HG03108 (cell line): ENCODE data around the gene INO80E.
"Not testable (repeated sequence)": the region's sequence is repeated elsewhere in the genome, so short reads cannot be mapped to it uniquely, and the experiment has no call there.

Experiments
- ATAC-seq: cut with Tn5 transposase; IDR thresholded peaks from one replicate; pipeline ENCODE4 v1.9.1; 2021; ENCODE audit warnings: moderate library complexity; ENCODE audit not compliant: unreplicated experiment

INO80E gene

GRCh38 chr16:30009085-30009862 is 13.2 kb downstream of the INO80E start:
- ATAC-seq, result no peak

- ATAC-seq, result no peak
Observed at GRCh38 chr16:30009990-30010843, 14.2 kb downstream of the INO80E start.

GRCh38 chr16:30010844-30011713 is 15.0 kb downstream of the INO80E start, which contains the start of gene DOC2A:
DOC2A (minus strand) TSS chr16:30011027; CDS start chr16:30010222, 805 bp downstream.
- no peak for ATAC-seq

GRCh38 chr16:30011714-30012504 is 15.9 kb downstream of the INO80E start:
- ATAC-seq, result no peak

GRCh38 chr16:30012598-30012997 is 16.6 kb downstream of the INO80E start:
- not testable (repeated sequence) for ATAC-seq

GRCh38 chr16:30015450-30015849 is 19.4 kb downstream of the INO80E start:
- not testable (repeated sequence) for ATAC-seq

GRCh38 chr16:30016555-30017276 is 20.7 kb downstream of the INO80E start:
- no peak for ATAC-seq

- ATAC-seq, result no peak
Observed at GRCh38 chr16:30017277-30017656, 21.2 kb downstream of the INO80E start.

- ATAC-seq, result not testable (repeated sequence)
Observed at GRCh38 chr16:30017937-30018336, 21.9 kb downstream of the INO80E start.

- no peak for ATAC-seq
Observed at GRCh38 chr16:30018731-30019158, 22.7 kb downstream of the INO80E start.

GRCh38 chr16:30022887-30023286 is 26.8 kb downstream of the INO80E start, which contains the start of gene C16orf92:
C16orf92 (plus strand) TSS chr16:30023198; CDS start chr16:30023341, 143 bp downstream.
- ATAC-seq, result no peak

GRCh38 chr16:30023586-30023985 is 27.5 kb downstream of the INO80E start:
- ATAC-seq, result no peak

- ATAC-seq, result no peak
Observed at GRCh38 chr16:30024451-30024850, 28.4 kb downstream of the INO80E start.

- no peak for ATAC-seq
Observed at GRCh38 chr16:30025156-30025555, 29.1 kb downstream of the INO80E start.

GRCh38 chr16:30025574-30025973 is 29.5 kb downstream of the INO80E start:
- no peak for ATAC-seq

GRCh38 chr16:30026449-30026848 is 30.4 kb downstream of the INO80E start:
- ATAC-seq, result no peak

- ATAC-seq, result no peak
Observed at GRCh38 chr16:30027588-30028437, 31.8 kb downstream of the INO80E start.

- ATAC-seq, result no peak
Observed at GRCh38 chr16:30028438-30029076, 32.5 kb downstream of the INO80E start.
